HG03469 (cell line): ENCODE results near the gene EVI2B.
"Not testable (repeated sequence)": the region's sequence is repeated elsewhere in the genome, so short reads cannot be mapped to it uniquely, and the experiment has no call there.

ENCODE experiments used
- ATAC-seq: cut with Tn5 transposase; IDR thresholded peaks from one replicate; pipeline ENCODE4 v1.9.1; 2021; ENCODE audit warnings: mild to moderate bottlenecking, moderate library complexity, moderate number of reproducible peaks; ENCODE audit not compliant: unreplicated experiment

The EVI2B gene

DNA sequence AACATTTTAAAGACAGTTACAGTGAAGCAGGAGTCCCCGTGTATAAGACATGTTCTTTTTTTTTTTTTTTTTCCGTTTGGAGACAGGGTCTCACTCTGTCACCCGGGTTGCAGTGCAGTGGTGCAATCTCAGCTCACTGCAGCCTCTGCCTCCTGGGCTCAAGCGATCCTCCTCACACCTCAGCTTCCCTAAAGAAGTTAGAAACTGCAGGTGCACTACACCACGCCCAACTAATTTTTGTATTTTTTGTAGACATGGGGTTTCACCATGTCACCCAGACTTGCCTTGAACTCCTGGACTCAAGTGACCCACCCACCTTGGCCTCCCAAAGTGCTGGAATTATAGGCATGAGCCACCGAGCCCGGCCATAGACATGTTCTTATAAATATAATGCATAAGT is 3.0 kb downstream of the EVI2B start:
- no peak for ATAC-seq

DNA sequence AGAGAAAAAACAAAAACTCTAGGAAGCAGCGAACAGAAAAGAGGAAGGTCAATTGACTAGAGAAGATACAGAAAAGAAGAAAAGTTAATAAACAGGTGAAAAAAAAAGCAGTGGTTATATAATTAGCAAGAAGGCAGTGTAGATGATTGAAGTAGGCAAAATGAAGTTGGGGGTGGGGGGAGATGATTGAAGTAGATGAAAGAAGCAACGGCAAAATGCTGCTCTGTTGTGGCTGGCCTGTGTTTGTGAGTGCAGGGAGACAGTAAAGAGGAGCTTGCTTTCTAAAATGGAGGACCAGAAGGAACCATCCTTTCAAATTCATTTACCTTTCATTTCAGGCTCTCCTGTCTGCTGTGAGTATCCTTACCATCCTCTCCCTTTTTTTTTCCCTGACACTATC is 3.6 kb downstream of the EVI2B start:
- ATAC-seq, result no peak

- no peak for ATAC-seq
Observed at GRCh38 chr17:31309556-31309955, 4.3 kb downstream of the EVI2B start.

DNA sequence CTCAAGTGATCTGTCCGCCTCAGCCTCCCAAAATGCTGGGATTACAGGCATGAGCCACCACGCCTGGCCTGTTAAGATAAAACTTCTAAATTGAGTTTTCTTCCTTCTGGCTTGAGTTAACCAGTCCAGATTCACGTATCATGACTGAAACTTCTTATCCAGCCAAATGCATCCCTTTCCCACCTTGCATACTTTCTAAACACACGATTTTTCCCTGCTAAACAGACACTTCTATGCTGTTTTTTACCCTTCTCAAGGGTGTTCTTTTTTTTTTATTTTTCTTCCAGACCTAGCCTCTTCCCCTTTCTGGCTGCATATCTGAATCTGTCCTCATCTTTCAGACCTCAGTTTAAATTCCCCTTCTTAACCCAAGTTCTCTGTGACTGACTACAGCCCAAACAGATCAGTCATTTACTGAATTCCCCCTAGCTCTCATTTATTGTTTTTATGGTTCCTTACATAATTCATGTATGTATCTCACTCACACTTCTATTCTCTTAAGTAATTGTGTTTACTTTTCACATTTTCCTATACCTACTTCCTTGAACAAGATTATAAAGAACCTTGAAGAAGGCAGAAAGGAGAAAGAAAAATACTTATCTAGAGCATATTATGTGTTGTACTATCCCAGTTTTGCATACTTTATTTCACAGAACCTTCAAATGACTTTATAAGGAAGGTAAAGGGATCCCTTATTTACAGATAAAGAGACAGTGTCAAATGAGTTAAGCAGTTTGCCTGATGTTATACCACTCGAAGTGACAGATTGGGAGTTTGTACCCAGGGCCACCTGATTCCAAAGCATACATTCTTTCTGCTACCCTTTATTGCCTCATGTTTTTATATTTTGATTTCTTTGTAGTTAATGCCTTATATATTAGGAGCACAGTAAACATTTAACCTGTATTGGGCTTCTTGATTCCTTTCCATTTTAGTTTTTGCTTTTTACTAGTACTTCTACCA is 5.2 kb downstream of the EVI2B start:
- no peak for ATAC-seq

GRCh38 chr17:31307640-31308039 is 6.2 kb downstream of the EVI2B start:
- ATAC-seq, result no peak

GRCh38 chr17:31299624-31300023 is 14.2 kb downstream of the EVI2B start:
- no peak for ATAC-seq

- ATAC-seq, result no peak
Observed at GRCh38 chr17:31297090-31297489, 16.8 kb downstream of the EVI2B start, which contains the start of gene OMG. Gene OMG, minus strand, starts transcription at chr17:31297239. Its CDS starts 908 bp downstream, at chr17:31296331.

GRCh38 chr17:31296142-31296541 is 17.7 kb downstream of the EVI2B start:
- no peak for ATAC-seq

DNA sequence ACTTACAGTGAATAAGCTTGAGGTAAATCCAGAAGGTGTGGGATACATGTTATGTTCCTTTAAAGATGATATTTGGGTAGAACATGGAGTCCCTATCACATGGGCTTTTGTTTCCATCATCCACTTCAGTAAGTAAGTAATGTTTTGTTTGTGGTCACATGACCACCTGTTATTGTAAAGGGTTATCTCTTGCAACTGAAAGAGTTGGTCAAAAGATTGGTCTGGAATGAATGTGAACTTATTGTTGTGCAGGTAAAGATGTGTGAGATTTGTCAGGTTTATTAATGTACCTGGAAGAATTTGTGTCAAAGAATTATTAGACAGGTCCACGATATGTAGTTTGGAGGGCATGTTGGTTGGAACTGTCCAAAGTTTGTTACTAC is 18.4 kb downstream of the EVI2B start:
- ATAC-seq, result no peak

DNA sequence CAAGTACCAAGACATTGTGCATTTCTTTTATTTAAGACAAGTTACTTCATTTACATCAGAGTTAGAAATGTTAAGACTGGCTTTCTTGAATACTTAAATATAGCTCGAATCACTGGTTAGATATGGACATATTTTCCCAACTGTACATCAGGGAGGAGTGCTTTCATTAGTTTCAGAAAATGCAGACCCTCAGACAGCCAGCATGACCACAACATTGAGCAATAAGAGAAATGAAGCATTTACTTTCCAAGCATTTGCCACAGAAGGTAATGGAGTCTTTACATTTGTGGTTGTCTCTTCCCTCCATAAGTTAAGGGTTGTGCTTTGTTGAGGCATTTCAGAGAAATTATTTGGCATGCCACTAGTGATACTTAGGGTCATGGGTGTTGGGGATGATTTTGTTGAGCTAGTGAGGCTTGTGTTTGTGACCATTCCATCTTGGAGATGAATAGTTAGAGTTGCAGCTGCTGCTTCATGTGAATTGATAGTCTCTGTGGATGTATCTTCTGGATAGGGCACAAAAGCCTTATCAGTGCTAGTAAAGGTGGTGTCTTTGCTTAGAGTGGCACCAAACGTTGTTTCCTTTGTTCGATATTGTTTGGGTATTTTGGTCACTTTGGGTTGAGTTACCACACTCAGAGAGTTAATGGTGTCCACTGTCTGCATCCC is 18.9 kb downstream of the EVI2B start:
- no peak for ATAC-seq

DNA sequence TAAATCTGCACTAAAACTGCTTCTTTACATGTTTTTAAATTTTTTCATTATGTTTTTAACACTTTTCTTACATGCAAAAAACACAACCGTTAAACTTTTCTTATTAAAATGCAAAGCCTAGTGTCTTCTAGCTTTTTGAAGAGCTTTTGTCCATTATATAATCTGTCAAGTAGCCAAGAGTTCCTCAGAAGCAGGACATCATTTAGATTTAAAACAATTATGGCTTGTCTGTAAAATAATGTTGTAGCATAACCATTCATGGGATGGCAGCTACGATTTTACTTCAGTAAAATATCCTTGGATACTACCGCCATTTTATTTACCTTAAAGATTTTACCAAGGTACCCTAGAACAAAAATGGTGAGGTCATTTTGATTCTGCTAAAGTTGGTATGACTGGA is 19.6 kb downstream of the EVI2B start:
- ATAC-seq, result no peak

DNA sequence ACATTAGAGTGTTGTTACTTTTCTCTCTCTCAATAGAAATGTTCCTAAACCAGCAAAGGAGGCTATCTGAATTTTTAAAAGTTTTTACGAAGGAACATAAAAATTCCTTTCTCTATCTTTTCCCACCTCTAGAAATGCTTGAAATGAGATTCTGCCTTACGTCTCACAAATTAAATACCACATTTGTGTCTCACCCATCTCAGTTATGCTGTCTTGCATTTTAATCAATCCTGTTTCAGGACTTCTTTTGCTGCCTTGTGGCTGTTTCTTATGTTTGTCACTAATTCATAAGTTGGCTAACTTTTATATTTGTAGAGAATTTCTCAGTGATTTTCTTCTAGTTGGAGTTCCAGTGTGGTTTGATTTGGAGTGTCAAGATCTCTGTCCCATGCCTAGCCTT is 20.3 kb downstream of the EVI2B start:
- no peak for ATAC-seq

DNA sequence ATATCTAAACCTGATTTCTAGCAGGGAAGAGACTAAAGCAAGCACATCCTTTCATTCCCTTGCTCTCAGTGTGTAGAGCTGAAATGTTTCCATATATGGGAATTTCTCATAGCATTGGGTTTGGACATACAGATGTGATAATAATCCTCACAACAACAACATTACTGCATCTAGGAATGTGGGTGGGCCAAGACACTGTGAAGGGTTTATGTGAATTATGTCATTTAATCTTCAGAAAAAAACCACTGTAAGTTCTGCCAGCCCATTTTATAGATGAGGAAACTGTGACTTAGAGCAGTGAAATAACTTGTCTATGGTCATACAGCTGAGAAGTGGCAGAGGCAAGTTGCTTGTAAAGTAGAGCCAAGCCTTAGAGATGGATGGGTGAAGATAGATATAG is 22.0 kb downstream of the EVI2B start:
- no peak for ATAC-seq

DNA sequence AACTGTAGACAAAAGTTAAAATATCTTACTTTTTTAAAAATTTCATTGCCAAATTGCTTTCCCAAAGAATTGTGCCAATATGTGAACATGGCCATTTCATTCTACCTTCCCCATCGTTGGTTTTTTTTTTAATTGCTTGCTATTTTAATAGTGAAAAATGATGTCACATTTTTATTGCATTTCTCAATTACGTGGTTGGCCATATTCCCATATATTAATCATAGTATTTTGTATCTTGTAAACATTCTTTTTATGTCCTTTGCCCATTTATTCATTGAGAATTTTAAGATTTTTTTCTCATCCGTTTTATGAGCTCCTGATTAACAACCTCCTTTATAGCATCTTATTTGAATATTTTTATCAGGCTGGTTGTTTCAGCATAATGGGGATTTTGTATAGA is 24.1 kb downstream of the EVI2B start:
- no peak for ATAC-seq

DNA sequence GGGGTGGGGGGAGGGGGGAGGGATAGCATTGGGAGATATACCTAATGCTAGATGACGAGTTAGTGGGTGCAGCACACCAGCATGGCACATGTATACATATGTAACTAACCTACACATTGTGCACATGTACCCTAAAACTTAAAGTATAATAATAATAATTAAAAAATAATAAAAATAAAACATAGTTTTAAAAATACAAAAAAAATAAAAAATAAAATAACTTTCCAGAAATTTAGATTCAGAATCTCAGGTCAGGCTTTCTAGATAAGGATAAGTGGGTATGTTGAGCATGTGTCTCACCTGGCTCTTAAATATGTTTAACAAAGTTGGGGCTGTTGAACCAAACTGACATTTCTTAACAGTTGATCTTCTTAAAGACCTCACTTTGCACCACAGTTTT is 25.9 kb downstream of the EVI2B start:
- ATAC-seq, result not testable (repeated sequence)

DNA sequence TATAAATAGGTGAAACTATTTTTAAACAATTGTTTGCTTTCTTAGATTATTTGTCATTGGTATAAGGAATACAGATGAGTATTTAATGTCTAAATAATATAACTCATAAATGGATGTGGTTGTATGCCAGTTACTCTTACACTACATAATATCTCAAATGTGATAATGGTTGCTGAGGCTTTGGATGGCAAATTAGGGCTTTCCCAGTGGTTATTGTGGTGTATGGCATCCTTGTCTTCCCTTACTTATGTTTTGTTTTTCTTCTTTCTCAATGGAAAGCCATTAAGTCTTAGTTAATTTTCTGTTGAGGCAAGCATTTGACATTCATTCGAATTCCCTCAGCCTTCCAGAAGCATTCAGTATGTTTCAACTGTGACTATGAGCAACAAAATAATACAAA is 27.3 kb downstream of the EVI2B start:
- ATAC-seq, result no peak

DNA sequence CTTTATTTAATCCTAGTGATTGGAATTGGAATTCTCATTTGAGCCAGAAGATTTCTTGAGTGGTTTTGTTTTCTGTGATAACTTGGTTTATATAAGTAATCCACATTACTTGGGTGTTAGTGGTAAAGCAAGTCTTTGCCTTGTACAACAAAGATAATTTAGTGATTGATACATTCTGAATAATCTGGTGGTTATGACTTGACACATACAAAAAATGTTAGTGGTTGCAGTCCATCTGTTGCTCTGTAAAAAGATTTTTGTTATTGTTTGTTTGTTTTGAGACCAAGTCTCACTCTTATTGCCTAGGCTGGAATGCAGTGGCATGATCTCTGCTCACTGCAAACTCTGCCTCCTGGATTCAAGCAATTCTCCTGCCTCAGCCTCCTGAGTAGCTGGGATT is 30.0 kb downstream of the EVI2B start:
- ATAC-seq, result no peak

DNA sequence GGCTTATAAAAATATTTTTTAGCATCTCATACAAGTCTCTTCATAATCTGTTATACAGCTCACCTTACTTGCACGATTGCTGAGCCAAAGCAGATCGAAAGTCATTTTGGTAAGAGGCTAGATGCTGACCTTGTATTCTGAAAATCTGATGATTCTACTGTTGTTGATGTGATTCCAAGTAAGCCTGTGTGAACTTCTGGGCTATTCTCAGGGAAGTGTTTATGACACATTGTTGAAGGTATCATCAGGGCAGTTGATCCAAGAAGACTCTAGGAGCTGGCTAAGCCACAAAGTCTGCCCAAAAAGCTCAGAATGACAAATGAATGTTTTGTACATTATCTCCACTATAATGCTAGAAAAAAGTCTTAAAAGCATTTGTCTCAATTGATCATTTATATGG is 32.8 kb downstream of the EVI2B start:
- no peak for ATAC-seq

DNA sequence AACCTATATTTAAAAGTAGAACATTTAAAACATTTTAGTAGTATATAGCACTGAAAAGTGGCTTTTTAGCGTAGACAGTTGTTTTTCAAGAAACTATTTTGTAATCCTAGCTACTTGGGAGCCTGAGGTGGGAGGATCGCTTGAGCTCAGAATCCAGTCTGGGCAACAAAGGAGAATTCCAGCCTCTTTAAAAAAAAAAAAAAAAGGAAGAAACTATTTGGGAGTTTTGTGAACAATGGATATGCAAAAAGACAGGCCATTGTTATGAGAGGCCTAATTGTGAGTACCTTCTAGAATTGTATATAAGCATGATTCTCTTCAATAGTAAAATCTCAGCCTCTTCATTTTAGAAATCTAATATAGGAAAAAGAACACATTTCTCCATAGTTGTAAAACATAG is 34.5 kb downstream of the EVI2B start:
- no peak for ATAC-seq

GRCh38 chr17:31275116-31275515 is 38.7 kb downstream of the EVI2B start:
- no peak for ATAC-seq

GRCh38 chr17:31274252-31274651 is 39.6 kb downstream of the EVI2B start:
- ATAC-seq, result no peak

DNA sequence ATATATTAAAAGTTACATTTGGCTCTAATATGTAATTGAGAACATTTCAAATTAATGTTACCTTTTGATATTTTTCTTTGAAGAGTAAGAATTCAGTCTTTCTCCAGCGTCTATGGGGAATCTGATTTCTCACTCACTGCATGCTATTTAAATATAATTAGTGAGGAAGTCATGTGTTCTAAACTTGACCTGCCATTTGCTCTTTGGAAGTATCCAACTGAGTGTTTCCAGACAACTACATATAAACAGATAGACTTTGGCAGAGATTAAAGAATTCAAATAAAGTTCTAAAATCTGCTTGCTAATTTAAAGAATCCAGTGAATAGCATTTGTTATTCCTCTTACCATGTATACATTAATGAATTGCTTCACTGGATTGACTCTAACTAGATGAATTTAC is 40.3 kb downstream of the EVI2B start:
- no peak for ATAC-seq
